OCI-LY3 (cell line): ENCODE measurements around the gene GABRB2.

Experiments
- CTCF ChIP-seq: fragments of 200-600, 300-600 bp; sonication (generic); IDR thresholded peaks from 2 replicates; pipeline ENCODE4 v1.5.1; 2014; ENCODE audit warnings: antibody characterized with exemption, low read length, low read depth
- EZH2phosphoT487 ChIP-seq: fragments of 200-600 bp; shearing (Covaris generic); IDR thresholded peaks from 2 replicates; pipeline ENCODE4 v1.6.1; 2018; ENCODE audit warnings: antibody characterized with exemption, mixed run types, low read depth

- TF ChIP-seq CTCF (peak; percentile 44), EZH2phosphoT487 (no peak)
Measured at GRCh38 chr5:161535762-161536161, 10.8 kb downstream of the GABRB2 start.
